ENCODE results near the gene COL6A2.
"Not testable (repeated sequence)": the region's sequence is repeated elsewhere in the genome, so short reads cannot be mapped to it uniquely, and the experiment has no call there.

The COL6A2 gene

GRCh38 chr21:46100426-46100825, 2.5 kb downstream of the COL6A2 start:
- H3K36me3 ChIP-seq = peaks cover 0 to 8% (median 0%) of the 10 kb centered on the region in 3 donors
- H3K27ac ChIP-seq = peak overlapping the region; percentile 95 to 100

GRCh38 chr21:46100906-46101305, 3.0 kb downstream of the COL6A2 start:
- TF ChIP-seq CTCF (IDR thresholded peaks at IDR 0.05) = no peak
- Histone ChIP-seq H3K36me3 (peaks cover 0 to 8% (median 0%) of the 10 kb centered on the region in 3 donors), H3K4me1 (peaks cover 0 to 29% (median 16%) of the 10 kb centered on the region in 4 donors), H3K27ac (peak overlapping the region in 1 of 2 donors; percentile 95), H3K27me3 (no peaks in the 10 kb centered on the region), H3K4me3 (peak overlapping the region in 1 of 2 donors; percentile 97), H3K9me3 (peaks cover 0 to 13% (median 11%) of the 10 kb centered on the region in 3 donors)
- intact Hi-C loops (cut with DNase I; ENCODE audit: low total_unique reads) = no loop called here
- no peak for DNase-seq

More at GRCh38 chr21:46100426-46100825, 2.5 kb downstream of the COL6A2 start:
- Histone ChIP-seq H3K4me3 (peak overlapping the region; percentile 82 to 97), H3K27me3 (no peaks in the 10 kb centered on the region), H3K4me1 (peaks cover 0 to 29% (median 16%) of the 10 kb centered on the region in 4 donors), H3K9me3 (peaks cover 0 to 13% (median 11%) of the 10 kb centered on the region in 3 donors)
- DNase-seq = no peak
- intact Hi-C loops (cut with DNase I; ENCODE audit: low total_unique reads) = no loop called here
- no peak for TF ChIP-seq CTCF (IDR thresholded peaks at IDR 0.05)

GRCh38 chr21:46104104-46104503, 6.2 kb downstream of the COL6A2 start:
- Histone ChIP-seq H3K9me3 (peaks cover 0 to 13% (median 11%) of the 10 kb centered on the region in 3 donors), H3K4me1 (peaks cover 0 to 42% (median 9%) of the 10 kb centered on the region in 4 donors), H3K27ac (no peak overlapping the region), H3K27me3 (no peaks in the 10 kb centered on the region), H3K36me3 (peaks cover 0 to 12% (median 0%) of the 10 kb centered on the region in 3 donors), H3K4me3 (no peak overlapping the region)
- intact Hi-C loops (cut with DNase I; ENCODE audit: low total_unique reads) = no loop called here
- TF ChIP-seq CTCF (IDR thresholded peaks at IDR 0.05) = no peak
- no peak for DNase-seq

- H3K27me3 ChIP-seq; DNase-seq; H3K9me3 ChIP-seq; H3K4me3 ChIP-seq; intact Hi-C loops (cut with DNase I; ENCODE audit: low total_unique reads); H3K27ac ChIP-seq: not testable (repeated sequence)
- peaks cover 6 to 15% (median 14%) of the 10 kb centered on the region in 3 donors for H3K36me3 ChIP-seq
- peaks cover 0 to 49% (median 25%) of the 10 kb centered on the region in 4 donors for H3K4me1 ChIP-seq
Measured at GRCh38 chr21:46107376-46107775, 9.5 kb downstream of the COL6A2 start.

GRCh38 chr21:46108827-46109312, 11.0 kb downstream of the COL6A2 start:
- Histone ChIP-seq H3K36me3 (peaks cover 19 to 29% (median 25%) of the 10 kb centered on the region in 3 donors), H3K27me3 (no peaks in the 10 kb centered on the region), H3K9me3 (no peaks in the 10 kb centered on the region), H3K4me1 (peaks cover 0 to 49% (median 25%) of the 10 kb centered on the region in 4 donors), H3K4me3 (no peak overlapping the region), H3K27ac (peak overlapping the region; percentile 57 to 64)
- no peak for DNase-seq
- TF ChIP-seq CTCF (IDR thresholded peaks at IDR 0.05) = no peak
- intact Hi-C loops (cut with DNase I; ENCODE audit: low total_unique reads) = no loop called here

GRCh38 chr21:46109313-46110221, 11.7 kb downstream of the COL6A2 start:
- Histone ChIP-seq H3K4me1 (peaks cover 0 to 49% (median 25%) of the 10 kb centered on the region in 4 donors), H3K27ac (peak overlapping the region; percentile 57 to 64), H3K27me3 (no peaks in the 10 kb centered on the region), H3K4me3 (no peak overlapping the region), H3K9me3 (no peaks in the 10 kb centered on the region), H3K36me3 (peaks cover 26 to 35% (median 32%) of the 10 kb centered on the region in 3 donors)
- peak in 1 of 2 donors; percentile 61 for DNase-seq
- no peak for TF ChIP-seq CTCF (IDR thresholded peaks at IDR 0.05)
- intact Hi-C loops (cut with DNase I; ENCODE audit: low total_unique reads) = loop anchor here (10.0 kb wide), 1 partner anchor 585 kb away; no protein-coding TSS in a partner anchor

Data from tibial artery (tissue), 4 donors.